Mammary epithelial cell (primary cell): ENCODE measurements around the gene RELT.

Experiments used
- CTCF ChIP-seq, 2 donors: IDR thresholded peaks in 1 of 2; conservative IDR thresholded peaks in 1 of 2; 2 replicates each; pipeline ENCODE4 v1.5.1; 2011 to 2012; ENCODE audit warnings: inconsistent platforms in 2 of 2, low read length in 2 of 2, mild to moderate bottlenecking in 2 of 2, control low read depth in 1 of 2, low read depth in 1 of 2; ENCODE audit not compliant: insufficient read depth in 1 of 2; ENCODE audit errors: extremely low read depth in 1 of 2
- EZH2 ChIP-seq: IDR thresholded peaks from 2 replicates; pipeline ENCODE4 v1.6.1; 2012; ENCODE audit warnings: low read length, inconsistent platforms, borderline replicate concordance

DNA sequence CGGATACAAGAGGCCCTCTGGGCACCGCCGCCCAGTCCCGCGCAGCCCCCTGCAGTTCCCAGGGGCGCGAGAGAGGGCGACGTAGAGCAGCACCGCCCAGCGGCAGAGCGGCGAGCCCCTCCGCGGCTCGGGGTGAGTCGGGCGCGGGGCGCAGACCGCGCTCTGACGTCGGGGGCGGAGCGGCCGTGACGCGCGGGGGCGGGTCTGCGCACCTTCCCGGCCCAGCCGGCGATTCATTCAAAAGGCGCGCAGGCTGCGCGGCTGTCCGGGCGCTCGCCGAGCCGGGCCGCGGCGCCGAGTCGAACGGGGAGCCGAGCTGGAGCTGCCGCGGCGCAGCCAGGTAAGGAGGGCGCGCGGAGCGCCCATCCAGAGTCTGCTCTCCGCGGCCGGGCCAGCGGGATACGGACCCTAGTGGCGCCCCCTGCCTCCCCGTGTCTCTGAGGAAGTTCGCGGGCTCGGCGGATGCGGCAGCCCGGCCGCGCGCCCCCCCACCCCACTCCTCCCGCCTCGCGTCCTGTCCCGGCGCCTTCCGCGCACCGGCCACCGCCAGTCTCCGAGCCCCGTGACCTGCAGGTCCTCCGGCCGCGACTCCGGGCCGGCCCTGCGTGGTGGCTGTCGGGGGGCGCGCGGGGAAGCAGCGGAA lies at the start of gene RELT:
- TF ChIP-seq EZH2 (no peak), CTCF (conservative IDR thresholded peaks at IDR 0.05 in 1 of 2, IDR thresholded peaks at IDR 0.05 in 1 of 2; ENCODE audit: extremely low read depth in 1 of 2, insufficient read depth in 1 of 2, low read depth in 1 of 2, low read length in 2 of 2) (peak; percentile 74 to 82)
